GM19240 (cell line): ENCODE data around the gene SMS.

ENCODE experiments used
- DNase-seq: peaks from one replicate; pipeline ENCODE4 v3.0.0; 2011; ENCODE audit warnings: low spot score; ENCODE audit not compliant: insufficient read length

The SMS gene

DNA sequence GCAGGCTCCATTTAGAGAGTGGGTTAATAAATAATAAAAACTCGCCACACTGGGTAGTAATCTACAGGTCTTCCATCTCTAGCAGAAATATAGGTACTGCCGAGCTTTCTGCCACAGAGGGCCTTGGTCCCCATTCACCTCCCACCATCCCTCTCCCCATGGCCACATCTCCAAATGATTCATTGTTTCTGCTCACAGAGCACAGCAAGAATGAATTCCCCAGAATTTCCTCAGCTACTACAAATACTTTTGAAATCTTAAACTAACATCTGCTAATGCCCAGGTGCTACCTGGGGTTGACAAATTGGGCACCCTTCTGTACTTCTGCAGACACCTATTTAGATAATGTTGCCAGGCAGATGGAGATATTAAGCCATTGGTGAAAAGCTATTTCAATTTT lies 96.7 kb downstream of the SMS start:
- no peak for DNase-seq

DNA sequence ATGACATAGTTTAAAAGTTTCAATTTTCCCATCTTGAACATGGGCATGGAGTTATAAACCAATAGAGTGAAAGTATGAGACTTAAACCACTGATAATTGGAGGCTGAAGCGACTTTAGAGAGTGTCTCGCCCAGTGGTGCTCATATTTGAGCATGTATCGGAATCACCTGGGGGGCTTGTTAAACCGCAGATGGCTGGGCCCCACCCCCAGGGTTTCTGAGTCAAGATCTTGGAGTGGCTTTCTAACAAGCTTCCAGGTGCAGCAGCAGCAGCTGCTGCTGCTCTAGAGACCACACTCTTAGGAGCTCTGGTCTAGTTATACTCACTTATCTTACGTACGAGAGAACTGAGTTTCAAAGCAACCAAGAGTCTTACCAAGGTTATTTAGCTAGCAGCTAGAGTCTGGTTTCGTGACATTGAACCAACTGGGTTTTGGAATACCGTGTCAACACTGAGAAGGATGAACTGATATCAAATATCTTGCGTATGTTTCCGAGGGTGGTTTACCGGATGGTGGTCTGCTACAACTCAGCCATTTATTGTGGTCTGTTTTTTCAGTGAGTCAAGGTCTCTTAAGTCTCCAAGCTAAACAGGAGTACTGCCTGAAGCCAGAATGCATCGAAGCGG lies 97.5 kb downstream of the SMS start:
- no peak for DNase-seq

DNA sequence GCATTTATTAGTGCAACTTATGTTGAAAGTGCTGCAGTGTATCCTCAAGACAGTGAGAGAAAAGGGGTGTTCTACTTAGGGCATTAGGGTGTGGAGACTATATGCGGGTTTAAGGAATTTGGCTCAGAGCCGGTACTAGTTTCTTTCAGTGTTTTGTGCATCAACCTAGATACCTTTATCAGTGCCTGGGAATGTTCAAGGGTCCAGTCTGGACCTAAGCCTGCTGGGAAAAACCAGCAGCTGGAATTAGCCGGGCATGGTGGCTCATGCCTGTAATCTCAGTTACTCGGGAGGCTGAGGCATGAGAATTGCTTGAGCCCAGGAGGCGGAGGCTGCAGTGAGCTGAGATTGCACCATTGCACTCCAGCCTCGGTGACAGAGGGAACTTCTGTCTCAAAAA lies 99.0 kb downstream of the SMS start:
- no peak for DNase-seq

DNA sequence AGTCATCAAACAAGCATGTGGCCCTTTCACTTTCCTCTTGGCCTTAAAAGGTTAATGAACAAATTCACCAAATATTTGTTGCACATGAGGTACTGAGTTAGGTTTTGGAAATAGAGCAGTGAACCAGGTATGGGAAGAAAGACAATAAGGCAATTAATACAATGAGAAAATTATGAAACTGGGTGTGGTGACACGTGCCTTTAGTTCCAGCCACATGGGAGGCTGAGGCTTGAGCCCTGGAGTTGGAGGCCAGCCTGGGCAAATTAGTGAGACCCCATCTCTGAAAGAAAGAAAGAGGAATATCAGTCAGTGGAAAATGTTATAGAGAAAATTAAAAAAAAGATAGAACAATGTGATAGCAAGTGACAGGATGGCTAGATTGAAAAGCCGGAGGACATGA lies 99.7 kb downstream of the SMS start:
- no peak for DNase-seq

DNA sequence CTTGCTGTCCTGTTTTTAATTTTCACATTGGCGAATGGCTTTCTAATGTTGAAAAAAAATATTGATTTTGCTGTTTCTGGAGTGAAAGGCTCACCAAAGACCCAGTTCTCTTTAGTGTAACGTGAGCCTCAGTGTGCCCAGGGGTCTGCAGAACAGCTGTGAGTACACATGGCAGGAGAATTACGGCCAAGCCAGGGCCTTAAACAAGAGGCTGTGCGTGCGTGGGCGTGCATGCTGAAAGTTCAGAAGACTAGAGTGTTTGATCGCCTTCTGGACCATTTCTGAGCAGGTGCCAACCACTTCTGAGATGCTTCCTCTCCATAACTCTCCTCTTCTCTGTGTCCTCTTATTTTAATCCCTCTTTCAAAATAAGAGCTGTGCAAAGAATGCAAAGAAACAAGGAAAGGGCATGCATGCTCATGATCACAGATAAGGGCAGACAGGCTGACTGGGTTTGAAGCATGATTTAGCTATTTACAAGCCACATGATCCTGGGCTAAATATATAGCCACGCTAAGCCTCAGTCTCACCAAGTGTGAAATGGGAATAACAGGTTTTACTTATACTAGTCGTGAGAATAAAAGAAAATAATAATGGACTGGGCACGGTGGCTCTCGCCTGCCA lies 101.5 kb downstream of the SMS start:
- no peak for DNase-seq

DNA sequence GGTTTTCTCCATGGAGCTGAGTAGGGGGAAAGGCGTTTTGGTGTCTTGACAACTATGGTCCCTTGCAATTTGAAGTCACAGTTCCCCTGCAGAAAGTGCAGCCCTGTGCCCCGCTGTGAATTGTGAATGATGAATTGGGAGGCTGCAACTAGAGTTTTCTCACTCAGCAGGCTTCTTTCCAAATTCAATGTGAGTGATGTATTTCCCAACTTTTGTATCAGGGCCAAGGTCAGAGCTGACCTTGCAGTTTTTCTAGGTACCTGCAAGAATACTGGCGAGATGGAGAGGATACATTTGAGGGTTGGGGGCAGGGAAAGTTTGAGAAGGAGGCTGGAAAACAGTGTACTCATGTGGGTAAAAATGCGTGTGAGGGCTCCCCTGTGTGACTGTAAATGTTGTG lies 103.4 kb downstream of the SMS start:
- DNase-seq: no peak
